ENCODE data around the gene CUEDC2. TPM values are rescaled to one million over a fixed set of nuclear protein-coding genes. Genes with fewer than 3 reads are reported as not detected.

Gene CUEDC2
- total RNA-seq, 1 donor from 2014 or later = 98.5 TPM

GRCh38 chr10:102420714-102421506, 11.5 kb downstream of the CUEDC2 start, which contains the start of gene FBXL15:
TSS of gene FBXL15 (plus strand) at chr10:102420836. CDS start at chr10:102421130, 294 bp downstream.
- peak; percentile 75 for DNase-seq (ENCODE audit: low read depth)
- H3K4me3 ChIP-seq (ENCODE audit: low read depth, low read length) = peak within 1 kb of the TSS; percentile 96
- no peak for TF ChIP-seq CTCF (conservative IDR thresholded peaks at IDR 0.05; ENCODE audit: low read depth, low read length)

- peak overlapping the region; percentile 96 for H3K4me3 ChIP-seq (ENCODE audit: low read depth, low read length)
- no peak for TF ChIP-seq CTCF (conservative IDR thresholded peaks at IDR 0.05; ENCODE audit: low read depth, low read length)
- DNase-seq (ENCODE audit: low read depth) = no peak
Observed at GRCh38 chr10:102420181-102420713, 12.1 kb downstream of the CUEDC2 start.

GRCh38 chr10:102419269-102420180, 12.8 kb downstream of the CUEDC2 start:
- no peak for DNase-seq (ENCODE audit: low read depth)
- H3K4me3 ChIP-seq (ENCODE audit: low read depth, low read length) = peak overlapping the region; percentile 96
- TF ChIP-seq CTCF (conservative IDR thresholded peaks at IDR 0.05; ENCODE audit: low read depth, low read length) = no peak

- TF ChIP-seq CTCF (conservative IDR thresholded peaks at IDR 0.05; ENCODE audit: low read depth, low read length) = no peak
- no peak for DNase-seq (ENCODE audit: low read depth)
- H3K4me3 ChIP-seq (ENCODE audit: low read depth, low read length) = peak within 1 kb of the TSS; percentile 96
Observed at GRCh38 chr10:102418622-102419268, 13.6 kb downstream of the CUEDC2 start, which contains the start of gene PSD. TSS of gene PSD (minus strand) at chr10:102418785. CDS start at chr10:102417038, 1,747 bp downstream.

GRCh38 chr10:102416695-102417094, 15.7 kb downstream of the CUEDC2 start:
- no peak for TF ChIP-seq CTCF (conservative IDR thresholded peaks at IDR 0.05; ENCODE audit: low read depth, low read length)
- DNase-seq (ENCODE audit: low read depth) = no peak
- no peak overlapping the region for H3K4me3 ChIP-seq (ENCODE audit: low read depth, low read length)

- no peak for DNase-seq (ENCODE audit: low read depth)
- no peak overlapping the region for H3K4me3 ChIP-seq (ENCODE audit: low read depth, low read length)
- no peak for TF ChIP-seq CTCF (conservative IDR thresholded peaks at IDR 0.05; ENCODE audit: low read depth, low read length)
Observed at GRCh38 chr10:102416283-102416682, 16.1 kb downstream of the CUEDC2 start.
